ENCODE data around the gene CTNNA3.

Gene CTNNA3

GRCh38 chr10:67319976-67320375, 376.0 kb downstream of the CTNNA3 start:
- no peaks in the 10 kb centered on the region for H3K36me3 ChIP-seq (ENCODE audit: low read length)
- H3K27ac ChIP-seq (ENCODE audit: low read depth, low read length): no peak overlapping the region
- H3K9me3 ChIP-seq (ENCODE audit: insufficient read depth, low read length): no peaks in the 10 kb centered on the region
- H3K4me2 ChIP-seq (ENCODE audit: low read depth, low read length, poor library complexity, severe bottlenecking): no peak overlapping the region
- no peaks in the 10 kb centered on the region for H3K9me2 ChIP-seq (replicated peaks; ENCODE audit: insufficient read depth, low read length)
- H3K79me2 ChIP-seq (ENCODE audit: insufficient read depth, low read length): no peaks in the 10 kb centered on the region
- H3K9ac ChIP-seq (ENCODE audit: low read length): no peak overlapping the region
- no peaks in the 10 kb centered on the region for H3F3A ChIP-seq (ENCODE audit: insufficient read depth)
- no peak for TF ChIP-seq EZH2phosphoT487 (conservative IDR thresholded peaks at IDR 0.05; ENCODE audit: low read length)
- TF ChIP-seq, protein P1, sequence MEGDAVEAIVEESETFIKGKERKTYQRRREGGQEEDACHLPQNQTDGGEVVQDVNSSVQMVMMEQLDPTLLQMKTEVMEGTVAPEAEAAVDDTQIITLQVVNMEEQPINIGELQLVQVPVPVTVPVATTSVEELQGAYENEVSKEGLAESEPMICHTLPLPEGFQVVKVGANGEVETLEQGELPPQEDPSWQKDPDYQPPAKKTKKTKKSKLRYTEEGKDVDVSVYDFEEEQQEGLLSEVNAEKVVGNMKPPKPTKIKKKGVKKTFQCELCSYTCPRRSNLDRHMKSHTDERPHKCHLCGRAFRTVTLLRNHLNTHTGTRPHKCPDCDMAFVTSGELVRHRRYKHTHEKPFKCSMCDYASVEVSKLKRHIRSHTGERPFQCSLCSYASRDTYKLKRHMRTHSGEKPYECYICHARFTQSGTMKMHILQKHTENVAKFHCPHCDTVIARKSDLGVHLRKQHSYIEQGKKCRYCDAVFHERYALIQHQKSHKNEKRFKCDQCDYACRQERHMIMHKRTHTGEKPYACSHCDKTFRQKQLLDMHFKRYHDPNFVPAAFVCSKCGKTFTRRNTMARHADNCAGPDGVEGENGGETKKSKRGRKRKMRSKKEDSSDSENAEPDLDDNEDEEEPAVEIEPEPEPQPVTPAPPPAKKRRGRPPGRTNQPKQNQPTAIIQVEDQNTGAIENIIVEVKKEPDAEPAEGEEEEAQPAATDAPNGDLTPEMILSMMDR (IDR thresholded peaks at IDR 0.05; ENCODE audit: insufficient read depth, low read length, poor library complexity, severe bottlenecking): no peak
- H3K4me3 ChIP-seq (ENCODE audit: insufficient read depth, low read length, poor library complexity, severe bottlenecking): no peak overlapping the region
- H2AFZ ChIP-seq (ENCODE audit: low read depth, low read length, severe bottlenecking): no peak overlapping the region
- no peaks in the 10 kb centered on the region for H4K20me1 ChIP-seq (ENCODE audit: low read depth, low read length)
- H3K27me3 ChIP-seq (ENCODE audit: low read length): no peaks in the 10 kb centered on the region

DNA sequence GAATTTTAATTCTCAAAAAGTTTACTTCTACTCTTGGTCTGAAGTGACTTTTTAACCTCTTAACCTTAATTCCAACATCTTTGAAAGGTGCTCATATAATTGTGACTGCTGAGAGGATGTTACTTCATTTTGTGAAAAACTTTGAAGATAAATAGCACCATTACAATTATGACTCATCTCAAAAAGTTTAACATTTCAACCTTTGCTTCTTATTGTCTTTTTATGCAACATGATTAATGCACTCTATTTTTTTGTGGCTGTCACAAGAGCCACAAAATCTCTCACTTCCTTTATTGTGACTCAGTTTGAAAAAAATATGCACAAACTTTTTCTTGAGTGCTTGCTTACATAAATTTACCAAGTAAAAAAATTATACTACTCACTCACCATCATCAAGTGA, 387.1 kb downstream of the CTNNA3 start:
- Histone ChIP-seq H3F3A (ENCODE audit: insufficient read depth) (no peaks in the 10 kb centered on the region), H3K9me2 (replicated peaks; ENCODE audit: insufficient read depth, low read length) (no peaks in the 10 kb centered on the region), H3K9me3 (ENCODE audit: insufficient read depth, low read length) (no peaks in the 10 kb centered on the region), H3K27ac (ENCODE audit: low read depth, low read length) (no peak overlapping the region), H3K4me3 (ENCODE audit: insufficient read depth, low read length, poor library complexity, severe bottlenecking) (no peak overlapping the region), H2AFZ (ENCODE audit: low read depth, low read length, severe bottlenecking) (no peak overlapping the region), H3K9ac (ENCODE audit: low read length) (no peak overlapping the region), H4K20me1 (ENCODE audit: low read depth, low read length) (no peaks in the 10 kb centered on the region), H3K79me2 (ENCODE audit: insufficient read depth, low read length) (no peaks in the 10 kb centered on the region), H3K27me3 (ENCODE audit: low read length) (no peaks in the 10 kb centered on the region), H3K4me2 (ENCODE audit: low read depth, low read length, poor library complexity, severe bottlenecking) (no peak overlapping the region), H3K36me3 (ENCODE audit: low read length) (no peaks in the 10 kb centered on the region)
- no peak for TF ChIP-seq EZH2phosphoT487 (conservative IDR thresholded peaks at IDR 0.05; ENCODE audit: low read length)
- TF ChIP-seq, protein P1 (IDR thresholded peaks at IDR 0.05; ENCODE audit: insufficient read depth, low read length, poor library complexity, severe bottlenecking): no peak

- Histone ChIP-seq H3K4me2 (ENCODE audit: low read depth, low read length, poor library complexity, severe bottlenecking) (no peak overlapping the region), H3K9me3 (ENCODE audit: insufficient read depth, low read length) (no peaks in the 10 kb centered on the region), H3K27ac (ENCODE audit: low read depth, low read length) (no peak overlapping the region), H3K9me2 (replicated peaks; ENCODE audit: insufficient read depth, low read length) (no peaks in the 10 kb centered on the region), H3K36me3 (ENCODE audit: low read length) (no peaks in the 10 kb centered on the region), H4K20me1 (ENCODE audit: low read depth, low read length) (no peaks in the 10 kb centered on the region), H3K27me3 (ENCODE audit: low read length) (no peaks in the 10 kb centered on the region), H3K4me3 (ENCODE audit: insufficient read depth, low read length, poor library complexity, severe bottlenecking) (no peak overlapping the region), H3K9ac (ENCODE audit: low read length) (no peak overlapping the region), H3K79me2 (ENCODE audit: insufficient read depth, low read length) (no peaks in the 10 kb centered on the region), H2AFZ (ENCODE audit: low read depth, low read length, severe bottlenecking) (no peak overlapping the region), H3F3A (ENCODE audit: insufficient read depth) (no peaks in the 10 kb centered on the region)
- TF ChIP-seq, protein P1 (IDR thresholded peaks at IDR 0.05; ENCODE audit: insufficient read depth, low read length, poor library complexity, severe bottlenecking): peak; percentile 49
- no peak for TF ChIP-seq EZH2phosphoT487 (conservative IDR thresholded peaks at IDR 0.05; ENCODE audit: low read length)
These were observed 389.3 kb downstream of the CTNNA3 start for GRCh38 chr10:67306588-67307205.
